Chondrocyte (in vitro differentiated cells): ENCODE measurements around the gene WNK2. TPM values are rescaled to one million over a fixed set of nuclear protein-coding genes. Genes with fewer than 3 reads are reported as not detected.

Source experiments
- DNase-seq: peaks from one replicate; pipeline ENCODE4 v3.0.0; 2021; ENCODE audit warnings: mixed read lengths, low spot score
- H3K27ac Mint-ChIP-seq: one replicate; pipeline ENCODE4 v1.8.0; 2021; ENCODE audit warnings: mild to moderate bottlenecking, moderate library complexity, mixed read lengths; ENCODE audit not compliant: unreplicated experiment
- H3K27me3 Mint-ChIP-seq: 2 replicates; pipeline ENCODE4 v1.8.0; 2021; ENCODE audit warnings: low read depth, mixed read lengths
- H3K36me3 Mint-ChIP-seq: 2 replicates; pipeline ENCODE4 v1.8.0; 2021; ENCODE audit warnings: low read depth, mixed read lengths
- H3K4me1 Mint-ChIP-seq: 2 replicates; pipeline ENCODE4 v1.8.0; 2021; ENCODE audit warnings: low read depth, mild to moderate bottlenecking, mixed read lengths
- H3K4me3 Mint-ChIP-seq: one replicate; pipeline ENCODE4 v1.8.0; 2021; ENCODE audit warnings: mild to moderate bottlenecking, moderate library complexity, mixed read lengths; ENCODE audit not compliant: unreplicated experiment
- H3K9me3 Mint-ChIP-seq: 2 replicates; pipeline ENCODE4 v1.8.0; 2021; ENCODE audit warnings: low read depth, mixed read lengths
- total RNA-seq: library from RNA; stranded (reverse); gene quantifications from 3 replicates; pipeline ENCODE4 v1.2.1, GENCODE V29; 2021
- TF ChIP-seq, protein P1 (sequence below): fragments of 200-600 bp; sonication (generic); IDR thresholded peaks from 2 replicates; pipeline ENCODE4 v1.5.0; 2021; ENCODE audit warnings: antibody characterized with exemption, mild to moderate bottlenecking, moderate library complexity

The WNK2 gene
- total RNA-seq, 1 donor from 2014 or later, result 2.3 TPM

DNA sequence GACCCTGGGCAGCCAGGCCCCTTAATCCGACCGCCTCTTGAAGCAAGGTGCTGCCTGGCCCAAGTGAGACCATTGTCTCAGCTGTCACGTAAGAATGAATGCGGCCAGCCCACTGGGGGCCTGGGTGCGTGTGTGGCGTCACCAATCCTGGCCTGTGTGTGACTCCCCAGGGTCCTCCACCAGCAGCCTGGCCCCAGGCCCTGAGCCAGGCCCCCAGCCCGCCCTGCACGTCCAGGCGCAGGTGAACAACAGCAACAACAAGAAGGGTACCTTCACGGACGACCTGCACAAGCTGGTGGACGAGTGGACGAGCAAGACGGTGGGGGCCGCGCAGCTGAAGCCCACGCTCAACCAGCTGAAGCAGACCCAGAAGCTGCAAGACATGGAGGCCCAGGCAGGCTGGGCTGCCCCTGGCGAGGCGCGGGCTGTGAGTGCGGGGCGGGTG lies 124.2 kb downstream of the WNK2 start:
- Mint-ChIP-seq H3K36me3 (peaks cover 2% of the 10 kb centered on the region), H3K4me1 (peaks cover 7% of the 10 kb centered on the region), H3K9me3 (no peaks in the 10 kb centered on the region), H3K4me3 (no peak overlapping the region), H3K27me3 (peaks cover 17% of the 10 kb centered on the region), H3K27ac (no peak overlapping the region)
- no peak for DNase-seq
- TF ChIP-seq, protein P1, sequence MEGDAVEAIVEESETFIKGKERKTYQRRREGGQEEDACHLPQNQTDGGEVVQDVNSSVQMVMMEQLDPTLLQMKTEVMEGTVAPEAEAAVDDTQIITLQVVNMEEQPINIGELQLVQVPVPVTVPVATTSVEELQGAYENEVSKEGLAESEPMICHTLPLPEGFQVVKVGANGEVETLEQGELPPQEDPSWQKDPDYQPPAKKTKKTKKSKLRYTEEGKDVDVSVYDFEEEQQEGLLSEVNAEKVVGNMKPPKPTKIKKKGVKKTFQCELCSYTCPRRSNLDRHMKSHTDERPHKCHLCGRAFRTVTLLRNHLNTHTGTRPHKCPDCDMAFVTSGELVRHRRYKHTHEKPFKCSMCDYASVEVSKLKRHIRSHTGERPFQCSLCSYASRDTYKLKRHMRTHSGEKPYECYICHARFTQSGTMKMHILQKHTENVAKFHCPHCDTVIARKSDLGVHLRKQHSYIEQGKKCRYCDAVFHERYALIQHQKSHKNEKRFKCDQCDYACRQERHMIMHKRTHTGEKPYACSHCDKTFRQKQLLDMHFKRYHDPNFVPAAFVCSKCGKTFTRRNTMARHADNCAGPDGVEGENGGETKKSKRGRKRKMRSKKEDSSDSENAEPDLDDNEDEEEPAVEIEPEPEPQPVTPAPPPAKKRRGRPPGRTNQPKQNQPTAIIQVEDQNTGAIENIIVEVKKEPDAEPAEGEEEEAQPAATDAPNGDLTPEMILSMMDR, result no peak

DNA sequence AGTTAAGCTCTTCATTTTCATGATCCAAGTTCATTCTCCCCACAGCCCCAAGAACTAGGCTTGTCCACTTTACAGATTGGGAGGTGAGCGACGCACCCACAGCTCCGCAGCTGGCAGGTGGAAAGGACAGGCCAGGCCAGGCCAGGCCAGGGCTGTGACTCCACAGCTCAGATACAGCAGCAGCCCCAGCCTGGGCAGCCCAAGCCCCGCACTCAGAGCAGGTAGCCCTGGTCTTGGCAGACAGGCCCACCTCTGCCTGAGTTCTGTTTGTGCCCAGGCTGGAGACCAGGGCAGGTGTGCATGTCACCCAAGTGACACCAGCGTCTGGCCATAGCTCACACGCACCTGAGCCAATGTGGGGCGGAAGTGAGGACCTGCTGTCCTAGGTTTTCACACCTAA lies 124.7 kb downstream of the WNK2 start:
- TF ChIP-seq, protein P1, result no peak
- DNase-seq, result no peak
- Mint-ChIP-seq H3K27ac (no peak overlapping the region), H3K36me3 (peaks cover 2% of the 10 kb centered on the region), H3K4me3 (no peak overlapping the region), H3K4me1 (peaks cover 9% of the 10 kb centered on the region), H3K9me3 (no peaks in the 10 kb centered on the region), H3K27me3 (peaks cover 17% of the 10 kb centered on the region)

DNA sequence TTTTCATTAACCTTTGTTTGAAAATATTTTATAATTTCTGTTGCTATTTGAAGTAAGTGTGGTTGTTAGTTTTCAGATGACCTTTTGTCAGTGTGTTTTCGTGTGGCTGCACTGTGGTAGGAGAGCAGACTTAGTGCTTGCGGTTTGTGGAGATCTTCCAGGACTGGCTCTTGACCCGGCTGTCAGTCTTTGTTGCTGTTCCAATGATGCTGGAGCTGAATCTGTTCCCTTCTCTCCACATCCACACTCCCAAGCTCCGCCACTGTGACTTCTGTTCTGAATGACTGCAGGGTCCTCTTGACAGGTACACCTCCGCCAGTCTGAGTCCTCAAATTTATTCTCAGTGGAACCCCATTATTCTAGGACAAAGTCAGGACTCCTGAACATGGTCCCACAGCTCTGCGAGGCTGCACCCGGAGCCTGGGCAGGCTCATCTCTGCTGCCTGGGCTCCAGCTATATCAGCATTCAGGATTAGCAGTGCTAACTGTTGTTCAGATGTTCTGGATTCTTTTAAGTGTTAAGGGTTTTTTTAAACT lies 126.0 kb downstream of the WNK2 start:
- no peak for DNase-seq
- no peak overlapping the region for H3K27ac Mint-ChIP-seq
- TF ChIP-seq, protein P1, result no peak
- no peaks in the 10 kb centered on the region for H3K9me3 Mint-ChIP-seq
- H3K4me3 Mint-ChIP-seq, result no peak overlapping the region
- peaks cover 2% of the 10 kb centered on the region for H3K36me3 Mint-ChIP-seq
- peaks cover 19% of the 10 kb centered on the region for H3K27me3 Mint-ChIP-seq
- peaks cover 9% of the 10 kb centered on the region for H3K4me1 Mint-ChIP-seq

DNA sequence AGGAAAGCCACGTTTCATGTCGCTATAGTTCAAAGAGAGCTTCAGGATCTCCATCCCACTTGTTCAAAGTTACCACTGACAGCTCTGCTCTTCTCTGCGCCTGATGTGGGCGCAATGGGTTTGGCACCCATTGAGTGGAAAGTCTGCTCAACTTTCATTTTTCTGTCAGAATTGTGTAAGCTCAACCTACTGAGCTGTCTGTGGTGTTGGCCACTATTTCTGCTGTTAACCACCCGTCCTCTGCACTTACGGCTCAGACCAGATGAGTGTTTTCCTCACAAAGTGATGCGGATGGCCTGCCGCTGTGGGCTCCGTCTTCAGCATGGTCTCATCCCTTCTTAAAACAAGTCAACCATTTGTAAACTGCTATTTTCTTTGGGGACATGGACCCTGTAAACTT lies 131.2 kb downstream of the WNK2 start:
- Mint-ChIP-seq H3K4me3 (no peak overlapping the region), H3K27me3 (peaks cover 30% of the 10 kb centered on the region), H3K27ac (no peak overlapping the region), H3K36me3 (peaks cover 2% of the 10 kb centered on the region), H3K4me1 (peaks cover 9% of the 10 kb centered on the region), H3K9me3 (no peaks in the 10 kb centered on the region)
- no peak for DNase-seq
- TF ChIP-seq, protein P1, result no peak

DNA sequence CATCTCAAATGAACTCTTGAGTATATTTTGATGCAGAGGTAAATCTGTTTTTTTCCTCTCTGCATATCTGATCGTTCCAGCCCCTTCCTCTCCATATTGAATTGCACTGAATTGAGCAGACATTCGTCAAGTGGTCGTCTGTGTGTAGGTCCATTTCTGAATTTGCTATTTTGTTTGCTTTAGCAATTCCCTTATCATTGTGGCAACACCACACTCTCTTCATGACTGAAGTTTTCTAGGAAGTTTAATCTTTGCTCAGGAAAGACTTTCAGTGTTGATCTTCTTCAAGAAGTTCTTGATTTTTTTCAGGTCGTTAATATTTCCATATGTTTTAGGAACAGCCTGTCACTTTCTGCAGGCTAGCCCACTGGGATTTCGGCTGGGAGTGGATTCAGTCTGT lies 132.0 kb downstream of the WNK2 start:
- no peaks in the 10 kb centered on the region for H3K9me3 Mint-ChIP-seq
- no peak for DNase-seq
- H3K27ac Mint-ChIP-seq, result no peak overlapping the region
- peaks cover 24% of the 10 kb centered on the region for H3K27me3 Mint-ChIP-seq
- TF ChIP-seq, protein P1, result no peak
- peaks cover 9% of the 10 kb centered on the region for H3K4me1 Mint-ChIP-seq
- peaks cover under 1% of the 10 kb centered on the region for H3K36me3 Mint-ChIP-seq
- H3K4me3 Mint-ChIP-seq, result no peak overlapping the region
